HAP-1 (cell line): ENCODE measurements around the gene KIF6.
A peak's percentile ranks its signal among the peaks of the same experiment; 100 is the strongest.

ENCODE experiments used
- DNase-seq, 2 experiments: peaks; one replicate each; pipeline ENCODE4 v3.0.0-alpha.2; 2016 to 2020; ENCODE audit warnings: low spot score in 2 of 2
- H3K27me3 ChIP-seq: fragments of 250-450 bp; sonication (Bioruptor Pico); 2 replicates; pipeline ENCODE4 v1.5.1; 2020; ENCODE audit warnings: low read depth, mild to moderate bottlenecking, moderate library complexity
- H3K36me3 ChIP-seq: fragments of 250-450 bp; sonication (Bioruptor Pico); replicated peaks from 2 replicates; pipeline ENCODE4 v1.5.1; 2020; ENCODE audit warnings: mild to moderate bottlenecking
- H3K4me1 ChIP-seq: fragments of 250-450 bp; sonication (Bioruptor Pico); 2 replicates; pipeline ENCODE4 v1.5.1; 2020; ENCODE audit warnings: mild to moderate bottlenecking
- H3K4me3 ChIP-seq: fragments of 250-450 bp; sonication (Bioruptor Pico); 2 replicates; pipeline ENCODE4 v1.5.1; 2020; ENCODE audit warnings: mild to moderate bottlenecking, moderate library complexity
- H3K9me3 ChIP-seq: fragments of 250-450 bp; sonication (Bioruptor Pico); 2 replicates; pipeline ENCODE4 v1.5.1; 2020; ENCODE audit warnings: mild to moderate bottlenecking, moderate library complexity
- in situ Hi-C: fragments of 300-500 bp; cut with MboI; formaldehyde crosslinking; loops from 3 replicates; pipeline ENCODE4 v1.14.3; 2020; ENCODE audit warnings: low sequenced_read_pairs, inconsistent platforms, mixed read lengths

The KIF6 gene, protein sequence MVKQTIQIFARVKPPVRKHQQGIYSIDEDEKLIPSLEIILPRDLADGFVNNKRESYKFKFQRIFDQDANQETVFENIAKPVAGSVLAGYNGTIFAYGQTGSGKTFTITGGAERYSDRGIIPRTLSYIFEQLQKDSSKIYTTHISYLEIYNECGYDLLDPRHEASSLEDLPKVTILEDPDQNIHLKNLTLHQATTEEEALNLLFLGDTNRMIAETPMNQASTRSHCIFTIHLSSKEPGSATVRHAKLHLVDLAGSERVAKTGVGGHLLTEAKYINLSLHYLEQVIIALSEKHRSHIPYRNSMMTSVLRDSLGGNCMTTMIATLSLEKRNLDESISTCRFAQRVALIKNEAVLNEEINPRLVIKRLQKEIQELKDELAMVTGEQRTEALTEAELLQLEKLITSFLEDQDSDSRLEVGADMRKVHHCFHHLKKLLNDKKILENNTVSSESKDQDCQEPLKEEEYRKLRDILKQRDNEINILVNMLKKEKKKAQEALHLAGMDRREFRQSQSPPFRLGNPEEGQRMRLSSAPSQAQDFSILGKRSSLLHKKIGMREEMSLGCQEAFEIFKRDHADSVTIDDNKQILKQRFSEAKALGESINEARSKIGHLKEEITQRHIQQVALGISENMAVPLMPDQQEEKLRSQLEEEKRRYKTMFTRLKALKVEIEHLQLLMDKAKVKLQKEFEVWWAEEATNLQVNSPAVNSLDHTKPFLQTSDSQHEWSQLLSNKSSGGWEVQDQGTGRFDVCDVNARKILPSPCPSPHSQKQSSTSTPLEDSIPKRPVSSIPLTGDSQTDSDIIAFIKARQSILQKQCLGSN

DNA sequence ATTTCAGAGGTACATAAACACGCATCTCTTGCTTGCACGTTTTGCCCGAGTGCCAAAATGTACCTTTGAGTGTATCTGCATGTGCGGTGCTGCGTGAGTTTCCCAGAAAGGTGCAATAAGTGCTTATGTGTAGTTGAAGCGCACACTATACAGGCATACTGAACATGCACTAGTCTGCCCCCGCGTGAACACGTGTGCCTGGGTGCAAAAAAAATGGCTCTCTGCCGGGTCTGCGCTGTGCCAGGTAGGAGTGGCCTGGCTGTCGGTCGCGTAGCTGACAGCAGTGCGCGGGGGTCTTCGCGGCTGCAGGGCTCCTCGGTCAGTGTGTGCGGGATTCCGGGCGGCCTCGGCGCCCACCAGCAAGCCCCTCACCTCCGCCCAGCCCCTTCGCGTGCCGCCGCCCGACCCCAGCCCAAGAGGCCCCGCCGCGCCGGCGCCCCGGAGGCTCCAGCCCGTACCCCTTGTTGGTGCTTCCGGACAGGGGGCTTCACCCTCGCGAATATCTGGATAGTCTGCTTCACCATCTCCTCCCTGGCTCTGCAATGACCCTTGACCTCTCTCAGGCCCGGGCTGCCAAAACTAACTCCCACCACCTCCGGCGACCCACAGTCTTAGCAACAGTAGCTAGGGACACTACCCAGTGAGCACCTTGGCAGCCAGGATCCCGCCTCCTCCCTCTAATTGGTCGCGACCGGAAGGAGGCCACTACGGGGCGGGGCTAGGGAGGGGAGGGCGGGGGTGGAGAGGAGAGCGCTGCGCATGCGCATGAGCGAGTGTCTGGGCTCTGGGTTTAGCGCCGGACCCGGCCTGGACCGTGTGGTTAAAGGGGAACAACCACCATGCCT, at the start of gene KIF6:
Gene KIF6 (minus strand): TSS at position 622 of the 845 bp plus-strand sequence. CDS start 98 bp downstream, at position 524.
- H3K36me3 ChIP-seq: no peaks in the 10 kb centered on the region
- H3K4me1 ChIP-seq: no peaks in the 10 kb centered on the region; the same call in 1 of the 2 replicates
- peaks cover 4% of the 10 kb centered on the region; the same call in 1 of the 2 replicates for H3K27me3 ChIP-seq
- in situ Hi-C loops: no loop called here
- peak within 1 kb of the TSS; percentile 41 for H3K4me3 ChIP-seq
- peak; percentile 78 to 92 for DNase-seq
- H3K9me3 ChIP-seq: no peaks in the 10 kb centered on the region

DNA sequence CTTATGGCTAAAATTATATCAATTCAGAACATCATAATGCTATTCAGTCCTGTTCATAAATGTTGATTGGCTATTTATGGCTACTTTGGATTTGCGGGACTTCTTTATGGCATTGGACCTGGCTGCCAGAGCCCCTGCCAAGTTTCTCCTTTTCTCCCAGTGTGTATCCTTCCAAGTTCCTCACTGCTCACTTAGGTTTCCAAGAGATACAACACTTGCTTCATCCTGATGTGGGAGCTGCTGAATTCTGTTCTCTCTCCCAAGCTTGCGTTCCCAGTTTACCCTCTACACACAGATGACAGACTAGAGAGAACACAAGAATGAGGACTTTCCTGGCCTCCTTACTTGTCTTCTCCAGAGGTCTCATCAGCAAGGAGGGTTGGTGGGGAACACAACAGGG, 48.6 kb upstream of the KIF6 start:
- no peak for DNase-seq
- Histone ChIP-seq H3K4me3 (no peak overlapping the region), H3K4me1 (no peaks in the 10 kb centered on the region), H3K9me3 (no peaks in the 10 kb centered on the region), H3K36me3 (no peaks in the 10 kb centered on the region), H3K27me3 (no peaks in the 10 kb centered on the region)
- in situ Hi-C loops: no loop called here

- in situ Hi-C loops: no loop called here
- no peaks in the 10 kb centered on the region for H3K36me3 ChIP-seq
- H3K9me3 ChIP-seq: no peaks in the 10 kb centered on the region
- no peaks in the 10 kb centered on the region for H3K4me1 ChIP-seq
- H3K4me3 ChIP-seq: no peak overlapping the region
- DNase-seq: no peak
- H3K27me3 ChIP-seq: no peaks in the 10 kb centered on the region
Measured at GRCh38 chr6:39772559-39773273, 47.5 kb upstream of the KIF6 start.

DNA sequence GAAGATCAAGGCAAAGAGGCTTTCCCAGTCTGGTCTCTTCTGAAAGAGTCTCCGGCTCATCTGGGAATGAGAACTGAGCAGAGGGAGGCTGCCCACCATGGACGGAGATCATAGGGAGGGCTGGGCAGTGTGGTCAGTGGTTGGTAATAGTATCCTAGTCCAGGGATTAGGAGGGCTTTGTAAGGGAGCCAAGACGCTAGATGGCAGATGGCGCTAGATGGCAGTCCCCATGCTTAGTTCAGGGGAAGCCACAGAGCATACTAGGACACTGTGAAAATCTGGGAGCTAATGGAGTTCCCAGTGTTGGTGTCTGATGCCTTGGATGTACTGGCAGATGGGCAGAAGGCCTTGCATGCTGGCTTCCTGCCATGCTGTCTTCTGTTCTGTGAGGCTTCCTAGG, 45.2 kb upstream of the KIF6 start:
- Histone ChIP-seq H3K27me3 (no peaks in the 10 kb centered on the region), H3K4me1 (no peaks in the 10 kb centered on the region), H3K9me3 (no peaks in the 10 kb centered on the region), H3K36me3 (no peaks in the 10 kb centered on the region), H3K4me3 (no peak overlapping the region)
- in situ Hi-C loops: no loop called here
- DNase-seq: no peak

- in situ Hi-C loops: no loop called here
- H3K4me1 ChIP-seq: no peaks in the 10 kb centered on the region
- H3K4me3 ChIP-seq: no peak overlapping the region
- H3K9me3 ChIP-seq: no peaks in the 10 kb centered on the region
- H3K36me3 ChIP-seq: no peaks in the 10 kb centered on the region
- H3K27me3 ChIP-seq: no peaks in the 10 kb centered on the region
- no peak for DNase-seq
Measured at GRCh38 chr6:39769012-39769411, 43.8 kb upstream of the KIF6 start.

GRCh38 chr6:39765508-39766065, 40.4 kb upstream of the KIF6 start:
- DNase-seq: no peak
- Histone ChIP-seq H3K4me3 (no peak overlapping the region), H3K27me3 (no peaks in the 10 kb centered on the region), H3K4me1 (no peaks in the 10 kb centered on the region), H3K36me3 (no peaks in the 10 kb centered on the region), H3K9me3 (no peaks in the 10 kb centered on the region)
- in situ Hi-C loops: no loop called here

GRCh38 chr6:39760226-39760952, 35.2 kb upstream of the KIF6 start:
- H3K4me1 ChIP-seq: no peaks in the 10 kb centered on the region
- H3K9me3 ChIP-seq: no peaks in the 10 kb centered on the region
- no peak overlapping the region for H3K4me3 ChIP-seq
- no peak for DNase-seq
- no peaks in the 10 kb centered on the region for H3K36me3 ChIP-seq
- H3K27me3 ChIP-seq: no peaks in the 10 kb centered on the region
- in situ Hi-C loops: no loop called here

DNA sequence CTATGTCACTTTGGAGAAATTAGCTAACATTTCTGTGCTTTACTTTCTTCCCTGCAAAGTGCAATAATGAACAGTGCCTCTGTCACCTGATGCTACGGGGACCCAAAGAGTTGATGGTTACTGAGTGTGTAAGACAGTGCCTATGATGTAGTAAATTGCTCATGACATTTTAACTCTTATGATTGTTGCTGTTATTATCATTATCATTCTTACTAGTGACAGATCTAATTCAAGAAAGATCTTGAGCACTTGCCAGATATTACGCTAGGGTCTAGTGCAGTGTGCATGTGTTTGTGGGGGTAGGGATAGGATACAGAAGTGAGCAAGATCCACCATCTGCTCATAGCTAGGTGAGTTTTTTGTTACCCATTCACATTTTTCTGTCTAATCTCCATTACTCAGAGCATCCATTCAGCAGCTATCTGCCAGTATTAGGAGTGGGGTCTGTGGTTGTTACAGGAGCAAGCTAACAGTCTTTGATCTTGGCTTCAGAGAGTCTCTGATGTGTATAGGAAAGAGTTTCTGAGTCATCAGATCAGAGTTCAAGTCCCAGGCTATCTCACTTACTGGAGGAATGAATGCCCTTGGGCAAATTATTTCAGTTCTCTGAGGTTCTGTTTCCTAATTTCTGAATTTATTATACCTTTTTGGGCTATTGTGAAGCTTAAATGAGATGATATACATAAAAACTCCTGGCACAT, 33.8 kb upstream of the KIF6 start:
- Histone ChIP-seq H3K36me3 (no peaks in the 10 kb centered on the region), H3K27me3 (0 out of 2 replicates have a peak, but pooled peaks cover 2% of the 10 kb centered on the region), H3K4me3 (no peak overlapping the region), H3K9me3 (no peaks in the 10 kb centered on the region), H3K4me1 (no peaks in the 10 kb centered on the region)
- DNase-seq: no peak
- in situ Hi-C loops: no loop called here

DNA sequence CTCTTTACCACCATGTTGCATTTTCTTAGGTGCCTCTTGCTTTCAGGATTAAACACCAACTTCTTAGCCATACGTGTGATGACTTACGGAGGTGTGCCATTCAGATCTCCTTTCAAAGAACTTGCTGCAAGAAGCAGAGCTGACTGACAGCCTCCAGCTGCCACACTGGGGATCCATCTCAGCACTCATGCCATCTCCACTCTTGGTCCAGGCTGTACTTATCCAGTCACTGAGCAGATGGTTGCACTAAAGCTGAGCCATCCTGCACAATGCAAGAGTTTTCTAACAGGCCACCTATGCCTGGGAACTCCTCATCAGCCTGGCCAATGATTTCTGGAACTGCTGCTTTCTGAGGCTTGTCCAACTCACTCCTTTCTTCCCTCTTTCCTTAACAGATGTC, 31.4 kb upstream of the KIF6 start:
- in situ Hi-C loops: no loop called here

DNA sequence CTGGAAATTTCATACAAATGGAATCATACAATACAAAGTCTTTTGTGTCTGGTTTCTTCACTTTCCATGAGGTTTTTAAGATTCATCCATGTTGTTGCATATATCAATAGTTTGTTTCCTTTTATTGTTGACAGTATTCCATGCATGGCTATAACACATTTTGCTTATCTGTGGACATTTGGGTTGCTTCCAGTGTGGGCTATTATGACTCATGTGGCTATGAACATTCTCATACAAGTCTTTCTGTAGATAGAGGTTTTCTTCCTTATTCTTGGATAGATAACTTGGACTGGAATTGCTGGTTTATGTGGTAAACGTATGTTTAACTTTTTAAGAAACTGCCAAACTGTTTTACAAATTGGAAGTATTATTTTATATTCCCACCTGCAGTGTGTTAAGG, 30.0 kb upstream of the KIF6 start:
- DNase-seq: no peak
- no peaks in the 10 kb centered on the region for H3K9me3 ChIP-seq
- H3K4me3 ChIP-seq: no peak overlapping the region
- in situ Hi-C loops: no loop called here
- H3K36me3 ChIP-seq: no peaks in the 10 kb centered on the region
- no peaks in the 10 kb centered on the region for H3K4me1 ChIP-seq
- 0 out of 2 replicates have a peak, but pooled peaks cover 2% of the 10 kb centered on the region for H3K27me3 ChIP-seq

More for the DNA sequence above, 31.4 kb upstream of the KIF6 start:
- Histone ChIP-seq H3K27me3 (0 out of 2 replicates have a peak, but pooled peaks cover 2% of the 10 kb centered on the region), H3K4me3 (no peak overlapping the region), H3K4me1 (no peaks in the 10 kb centered on the region), H3K36me3 (no peaks in the 10 kb centered on the region), H3K9me3 (no peaks in the 10 kb centered on the region)
- DNase-seq: no peak

GRCh38 chr6:39754514-39755115, 29.4 kb upstream of the KIF6 start:
- no peaks in the 10 kb centered on the region for H3K36me3 ChIP-seq
- no peak for DNase-seq
- H3K27me3 ChIP-seq: 0 out of 2 replicates have a peak, but pooled peaks cover 2% of the 10 kb centered on the region
- in situ Hi-C loops: no loop called here
- H3K4me1 ChIP-seq: no peaks in the 10 kb centered on the region
- no peak overlapping the region for H3K4me3 ChIP-seq
- H3K9me3 ChIP-seq: no peaks in the 10 kb centered on the region

DNA sequence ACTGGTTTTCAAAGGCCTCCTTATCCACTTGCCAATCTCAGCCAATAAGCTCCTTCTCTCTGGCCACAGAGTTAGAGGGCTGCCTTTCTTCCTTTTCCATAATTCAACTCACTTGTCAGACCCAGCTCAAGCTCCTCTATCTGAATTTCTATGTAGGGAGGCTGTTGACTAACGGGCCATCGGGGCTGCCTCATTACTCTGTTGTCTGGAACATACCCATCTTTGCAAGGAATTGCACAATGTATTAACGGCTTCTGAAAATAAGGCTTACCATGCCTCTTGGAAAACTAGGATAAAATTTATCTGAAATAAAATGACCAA, 28.5 kb upstream of the KIF6 start:
- no peak overlapping the region for H3K4me3 ChIP-seq
- no peaks in the 10 kb centered on the region for H3K36me3 ChIP-seq
- H3K27me3 ChIP-seq: 0 out of 2 replicates have a peak, but pooled peaks cover 2% of the 10 kb centered on the region
- in situ Hi-C loops: no loop called here
- H3K9me3 ChIP-seq: no peaks in the 10 kb centered on the region
- H3K4me1 ChIP-seq: no peaks in the 10 kb centered on the region
- no peak for DNase-seq
